ENCODE data around the gene NISCH. TPM values are rescaled to one million over a fixed set of nuclear protein-coding genes. Genes with fewer than 3 reads are reported as not detected.

The NISCH gene
- total and polyA plus RNA-seq, 2 experiments from 2014 or later, result 18.4 to 76.4 TPM

DNA sequence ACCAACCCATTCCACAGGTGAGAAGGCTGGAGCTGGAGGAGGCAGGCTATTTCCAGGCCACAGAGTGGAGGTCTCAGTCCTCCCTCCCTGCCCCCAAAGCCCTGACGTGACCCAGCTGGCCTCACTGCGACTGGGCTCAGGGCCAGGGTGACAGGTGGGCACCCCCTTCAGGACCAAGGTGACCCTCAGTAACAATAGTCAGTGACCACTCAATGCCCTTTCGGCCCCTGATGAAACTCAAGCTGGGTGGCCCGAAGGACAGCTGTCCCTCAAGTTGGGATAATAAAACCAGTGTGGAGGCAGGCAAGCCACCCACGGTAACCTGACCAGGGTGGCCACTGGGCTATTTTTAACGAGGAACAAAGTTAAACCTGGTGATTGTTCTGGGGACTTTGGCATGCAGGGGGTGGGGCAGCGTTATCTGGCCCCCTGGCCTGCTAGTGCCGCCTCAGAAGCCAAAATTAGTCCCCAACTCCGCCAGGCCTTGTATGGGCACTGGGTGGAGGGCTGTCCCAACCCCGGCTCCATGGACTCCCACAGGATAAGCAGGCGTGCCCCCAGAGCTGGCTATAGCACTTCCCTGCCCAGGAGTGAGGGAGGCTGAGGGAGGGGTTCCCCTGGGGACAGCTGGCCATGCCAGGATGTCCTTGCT lies 2.7 kb upstream of the NISCH start:
- peaks cover 36% of the 10 kb centered on the region for H3K4me1 Mint-ChIP-seq
- ATAC-seq (no peak), DNase-seq (ENCODE audit: low spot score) (no peak)
- Histone ChIP-seq H2AFZ (no peak overlapping the region), H3K27ac (ENCODE audit: low read depth) (no peak overlapping the region), H3K79me2 (replicated peaks; ENCODE audit: insufficient read depth) (peaks cover 21% of the 10 kb centered on the region), H3K4me1 (ENCODE audit: insufficient read depth) (peaks cover 26% of the 10 kb centered on the region), H3K4me2 (no peak overlapping the region), H3K36me3 (ENCODE audit: insufficient read depth) (0 out of 2 replicates have a peak, but pooled peaks cover 8% of the 10 kb centered on the region), H3K27me3 (ENCODE audit: insufficient read depth) (no peaks in the 10 kb centered on the region), H3K9me2 (ENCODE audit: insufficient read depth) (no peaks in the 10 kb centered on the region), H4K20me1 (replicated peaks; ENCODE audit: insufficient read depth) (peaks cover 9% of the 10 kb centered on the region), H3K4me3 (no peak overlapping the region), H3F3A (replicated peaks; ENCODE audit: low read depth) (no peaks in the 10 kb centered on the region)
- H3K27me3 Mint-ChIP-seq (ENCODE audit: insufficient read depth, low read depth, poor library complexity), result peaks cover 15% of the 10 kb centered on the region
- H3K27ac Mint-ChIP-seq, result no peak overlapping the region
- TF ChIP-seq ZNF114 (CRISPR knock-in tag; IDR thresholded peaks at IDR 0.05) (no peak), CREB1 (CRISPR knock-in tag; IDR thresholded peaks at IDR 0.05; ENCODE audit: low read depth) (no peak), EZH2 (IDR thresholded peaks at IDR 0.05; ENCODE audit: low read depth, unreplicated experiment) (no peak), NANOG (IDR thresholded peaks at IDR 0.05; ENCODE audit: borderline replicate concordance) (no peak), EZH2phosphoT487 (IDR thresholded peaks at IDR 0.05; ENCODE audit: unreplicated experiment) (no peak), JUNB (IDR thresholded peaks at IDR 0.05; ENCODE audit: unreplicated experiment) (no peak), POLR2AphosphoS5 (IDR thresholded peaks at IDR 0.05; ENCODE audit: low read depth) (no peak), ZNF331 (CRISPR knock-in tag; IDR thresholded peaks at IDR 0.05; ENCODE audit: low read depth) (no peak), STAT1 (IDR thresholded peaks at IDR 0.05; ENCODE audit: unreplicated experiment) (no peak)
- TF ChIP-seq, protein P1, sequence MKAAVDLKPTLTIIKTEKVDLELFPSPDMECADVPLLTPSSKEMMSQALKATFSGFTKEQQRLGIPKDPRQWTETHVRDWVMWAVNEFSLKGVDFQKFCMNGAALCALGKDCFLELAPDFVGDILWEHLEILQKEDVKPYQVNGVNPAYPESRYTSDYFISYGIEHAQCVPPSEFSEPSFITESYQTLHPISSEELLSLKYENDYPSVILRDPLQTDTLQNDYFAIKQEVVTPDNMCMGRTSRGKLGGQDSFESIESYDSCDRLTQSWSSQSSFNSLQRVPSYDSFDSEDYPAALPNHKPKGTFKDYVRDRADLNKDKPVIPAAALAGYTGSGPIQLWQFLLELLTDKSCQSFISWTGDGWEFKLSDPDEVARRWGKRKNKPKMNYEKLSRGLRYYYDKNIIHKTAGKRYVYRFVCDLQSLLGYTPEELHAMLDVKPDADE (IDR thresholded peaks at IDR 0.05), result no peak
- TF ChIP-seq, protein P2, sequence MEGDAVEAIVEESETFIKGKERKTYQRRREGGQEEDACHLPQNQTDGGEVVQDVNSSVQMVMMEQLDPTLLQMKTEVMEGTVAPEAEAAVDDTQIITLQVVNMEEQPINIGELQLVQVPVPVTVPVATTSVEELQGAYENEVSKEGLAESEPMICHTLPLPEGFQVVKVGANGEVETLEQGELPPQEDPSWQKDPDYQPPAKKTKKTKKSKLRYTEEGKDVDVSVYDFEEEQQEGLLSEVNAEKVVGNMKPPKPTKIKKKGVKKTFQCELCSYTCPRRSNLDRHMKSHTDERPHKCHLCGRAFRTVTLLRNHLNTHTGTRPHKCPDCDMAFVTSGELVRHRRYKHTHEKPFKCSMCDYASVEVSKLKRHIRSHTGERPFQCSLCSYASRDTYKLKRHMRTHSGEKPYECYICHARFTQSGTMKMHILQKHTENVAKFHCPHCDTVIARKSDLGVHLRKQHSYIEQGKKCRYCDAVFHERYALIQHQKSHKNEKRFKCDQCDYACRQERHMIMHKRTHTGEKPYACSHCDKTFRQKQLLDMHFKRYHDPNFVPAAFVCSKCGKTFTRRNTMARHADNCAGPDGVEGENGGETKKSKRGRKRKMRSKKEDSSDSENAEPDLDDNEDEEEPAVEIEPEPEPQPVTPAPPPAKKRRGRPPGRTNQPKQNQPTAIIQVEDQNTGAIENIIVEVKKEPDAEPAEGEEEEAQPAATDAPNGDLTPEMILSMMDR (conservative IDR thresholded peaks at IDR 0.05; ENCODE audit: low read depth in 2 of 2), result no peak
- TF ChIP-seq, protein P3, sequence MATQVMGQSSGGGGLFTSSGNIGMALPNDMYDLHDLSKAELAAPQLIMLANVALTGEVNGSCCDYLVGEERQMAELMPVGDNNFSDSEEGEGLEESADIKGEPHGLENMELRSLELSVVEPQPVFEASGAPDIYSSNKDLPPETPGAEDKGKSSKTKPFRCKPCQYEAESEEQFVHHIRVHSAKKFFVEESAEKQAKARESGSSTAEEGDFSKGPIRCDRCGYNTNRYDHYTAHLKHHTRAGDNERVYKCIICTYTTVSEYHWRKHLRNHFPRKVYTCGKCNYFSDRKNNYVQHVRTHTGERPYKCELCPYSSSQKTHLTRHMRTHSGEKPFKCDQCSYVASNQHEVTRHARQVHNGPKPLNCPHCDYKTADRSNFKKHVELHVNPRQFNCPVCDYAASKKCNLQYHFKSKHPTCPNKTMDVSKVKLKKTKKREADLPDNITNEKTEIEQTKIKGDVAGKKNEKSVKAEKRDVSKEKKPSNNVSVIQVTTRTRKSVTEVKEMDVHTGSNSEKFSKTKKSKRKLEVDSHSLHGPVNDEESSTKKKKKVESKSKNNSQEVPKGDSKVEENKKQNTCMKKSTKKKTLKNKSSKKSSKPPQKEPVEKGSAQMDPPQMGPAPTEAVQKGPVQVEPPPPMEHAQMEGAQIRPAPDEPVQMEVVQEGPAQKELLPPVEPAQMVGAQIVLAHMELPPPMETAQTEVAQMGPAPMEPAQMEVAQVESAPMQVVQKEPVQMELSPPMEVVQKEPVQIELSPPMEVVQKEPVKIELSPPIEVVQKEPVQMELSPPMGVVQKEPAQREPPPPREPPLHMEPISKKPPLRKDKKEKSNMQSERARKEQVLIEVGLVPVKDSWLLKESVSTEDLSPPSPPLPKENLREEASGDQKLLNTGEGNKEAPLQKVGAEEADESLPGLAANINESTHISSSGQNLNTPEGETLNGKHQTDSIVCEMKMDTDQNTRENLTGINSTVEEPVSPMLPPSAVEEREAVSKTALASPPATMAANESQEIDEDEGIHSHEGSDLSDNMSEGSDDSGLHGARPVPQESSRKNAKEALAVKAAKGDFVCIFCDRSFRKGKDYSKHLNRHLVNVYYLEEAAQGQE (IDR thresholded peaks at IDR 0.05; ENCODE audit: unreplicated experiment), result no peak
- TF ChIP-seq, protein P4, sequence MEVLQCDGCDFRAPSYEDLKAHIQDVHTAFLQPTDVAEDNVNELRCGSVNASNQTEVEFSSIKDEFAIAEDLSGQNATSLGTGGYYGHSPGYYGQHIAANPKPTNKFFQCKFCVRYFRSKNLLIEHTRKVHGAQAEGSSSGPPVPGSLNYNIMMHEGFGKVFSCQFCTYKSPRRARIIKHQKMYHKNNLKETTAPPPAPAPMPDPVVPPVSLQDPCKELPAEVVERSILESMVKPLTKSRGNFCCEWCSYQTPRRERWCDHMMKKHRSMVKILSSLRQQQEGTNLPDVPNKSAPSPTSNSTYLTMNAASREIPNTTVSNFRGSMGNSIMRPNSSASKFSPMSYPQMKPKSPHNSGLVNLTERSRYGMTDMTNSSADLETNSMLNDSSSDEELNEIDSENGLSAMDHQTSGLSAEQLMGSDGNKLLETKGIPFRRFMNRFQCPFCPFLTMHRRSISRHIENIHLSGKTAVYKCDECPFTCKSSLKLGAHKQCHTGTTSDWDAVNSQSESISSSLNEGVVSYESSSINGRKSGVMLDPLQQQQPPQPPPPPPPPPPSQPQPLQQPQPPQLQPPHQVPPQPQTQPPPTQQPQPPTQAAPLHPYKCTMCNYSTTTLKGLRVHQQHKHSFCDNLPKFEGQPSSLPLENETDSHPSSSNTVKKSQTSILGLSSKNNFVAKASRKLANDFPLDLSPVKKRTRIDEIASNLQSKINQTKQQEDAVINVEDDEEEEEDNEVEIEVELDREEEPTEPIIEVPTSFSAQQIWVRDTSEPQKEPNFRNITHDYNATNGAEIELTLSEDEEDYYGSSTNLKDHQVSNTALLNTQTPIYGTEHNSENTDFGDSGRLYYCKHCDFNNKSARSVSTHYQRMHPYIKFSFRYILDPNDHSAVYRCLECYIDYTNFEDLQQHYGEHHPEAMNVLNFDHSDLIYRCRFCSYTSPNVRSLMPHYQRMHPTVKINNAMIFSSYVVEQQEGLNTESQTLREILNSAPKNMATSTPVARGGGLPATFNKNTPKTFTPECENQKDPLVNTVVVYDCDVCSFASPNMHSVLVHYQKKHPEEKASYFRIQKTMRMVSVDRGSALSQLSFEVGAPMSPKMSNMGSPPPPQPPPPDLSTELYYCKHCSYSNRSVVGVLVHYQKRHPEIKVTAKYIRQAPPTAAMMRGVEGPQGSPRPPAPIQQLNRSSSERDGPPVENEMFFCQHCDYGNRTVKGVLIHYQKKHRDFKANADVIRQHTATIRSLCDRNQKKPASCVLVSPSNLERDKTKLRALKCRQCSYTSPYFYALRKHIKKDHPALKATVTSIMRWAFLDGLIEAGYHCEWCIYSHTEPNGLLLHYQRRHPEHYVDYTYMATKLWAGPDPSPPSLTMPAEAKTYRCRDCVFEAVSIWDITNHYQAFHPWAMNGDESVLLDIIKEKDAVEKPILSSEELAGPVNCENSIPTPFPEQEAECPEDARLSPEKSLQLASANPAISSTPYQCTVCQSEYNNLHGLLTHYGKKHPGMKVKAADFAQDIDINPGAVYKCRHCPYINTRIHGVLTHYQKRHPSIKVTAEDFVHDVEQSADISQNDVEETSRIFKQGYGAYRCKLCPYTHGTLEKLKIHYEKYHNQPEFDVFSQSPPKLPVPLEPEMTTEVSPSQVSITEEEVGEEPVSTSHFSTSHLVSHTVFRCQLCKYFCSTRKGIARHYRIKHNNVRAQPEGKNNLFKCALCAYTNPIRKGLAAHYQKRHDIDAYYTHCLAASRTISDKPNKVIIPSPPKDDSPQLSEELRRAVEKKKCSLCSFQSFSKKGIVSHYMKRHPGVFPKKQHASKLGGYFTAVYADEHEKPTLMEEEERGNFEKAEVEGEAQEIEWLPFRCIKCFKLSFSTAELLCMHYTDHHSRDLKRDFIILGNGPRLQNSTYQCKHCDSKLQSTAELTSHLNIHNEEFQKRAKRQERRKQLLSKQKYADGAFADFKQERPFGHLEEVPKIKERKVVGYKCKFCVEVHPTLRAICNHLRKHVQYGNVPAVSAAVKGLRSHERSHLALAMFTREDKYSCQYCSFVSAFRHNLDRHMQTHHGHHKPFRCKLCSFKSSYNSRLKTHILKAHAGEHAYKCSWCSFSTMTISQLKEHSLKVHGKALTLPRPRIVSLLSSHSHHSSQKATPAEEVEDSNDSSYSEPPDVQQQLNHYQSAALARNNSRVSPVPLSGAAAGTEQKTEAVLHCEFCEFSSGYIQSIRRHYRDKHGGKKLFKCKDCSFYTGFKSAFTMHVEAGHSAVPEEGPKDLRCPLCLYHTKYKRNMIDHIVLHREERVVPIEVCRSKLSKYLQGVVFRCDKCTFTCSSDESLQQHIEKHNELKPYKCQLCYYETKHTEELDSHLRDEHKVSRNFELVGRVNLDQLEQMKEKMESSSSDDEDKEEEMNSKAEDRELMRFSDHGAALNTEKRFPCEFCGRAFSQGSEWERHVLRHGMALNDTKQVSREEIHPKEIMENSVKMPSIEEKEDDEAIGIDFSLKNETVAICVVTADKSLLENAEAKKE (CRISPR knock-in tag; IDR thresholded peaks at IDR 0.05), result no peak
- peaks cover 7% of the 10 kb centered on the region for H3K36me3 Mint-ChIP-seq (ENCODE audit: low read depth)
- no peaks in the 10 kb centered on the region; the same call in 2 of the 3 replicates for H3K9me3 Mint-ChIP-seq
- no peak overlapping the region for H3K4me3 Mint-ChIP-seq

Data from GM23338 (cell line).